ENCODE measurements around the gene GRID2. TPM values are rescaled to one million over a fixed set of nuclear protein-coding genes. Genes with fewer than 3 reads are reported as not detected.

GRID2 gene
- total RNA-seq, 1 donor from 2014 or later, result 1.3 TPM

DNA sequence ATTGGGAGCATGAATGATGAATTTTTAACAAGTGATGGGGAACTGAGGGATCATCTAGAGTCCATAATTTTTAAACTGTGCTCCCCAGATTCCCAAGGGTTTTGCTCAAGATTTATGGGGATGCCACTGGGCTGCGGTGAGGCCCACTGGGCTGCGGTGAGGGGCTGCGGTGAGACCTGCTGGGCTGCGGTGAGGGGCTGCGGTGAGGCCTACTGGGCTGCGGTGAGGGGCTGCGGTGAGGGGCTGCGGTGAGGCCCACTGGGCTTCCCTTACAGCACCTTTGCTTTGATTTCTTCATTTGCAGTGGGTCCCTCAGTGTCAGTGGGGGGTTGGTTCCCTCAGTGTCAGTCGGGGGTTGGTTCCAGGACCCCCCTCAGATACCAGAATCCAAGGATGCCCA, 1477.4 kb downstream of the GRID2 start:
- Mint-ChIP-seq H3K36me3 (ENCODE audit: low read depth) (no peaks in the 10 kb centered on the region), H3K27me3 (ENCODE audit: low read depth) (no peaks in the 10 kb centered on the region), H3K27ac (ENCODE audit: unreplicated experiment) (no peak overlapping the region), H3K4me3 (no peak overlapping the region), H3K4me1 (peaks cover 9% of the 10 kb centered on the region), H3K9me3 (peaks cover 2% of the 10 kb centered on the region)
- TF ChIP-seq, protein P1, sequence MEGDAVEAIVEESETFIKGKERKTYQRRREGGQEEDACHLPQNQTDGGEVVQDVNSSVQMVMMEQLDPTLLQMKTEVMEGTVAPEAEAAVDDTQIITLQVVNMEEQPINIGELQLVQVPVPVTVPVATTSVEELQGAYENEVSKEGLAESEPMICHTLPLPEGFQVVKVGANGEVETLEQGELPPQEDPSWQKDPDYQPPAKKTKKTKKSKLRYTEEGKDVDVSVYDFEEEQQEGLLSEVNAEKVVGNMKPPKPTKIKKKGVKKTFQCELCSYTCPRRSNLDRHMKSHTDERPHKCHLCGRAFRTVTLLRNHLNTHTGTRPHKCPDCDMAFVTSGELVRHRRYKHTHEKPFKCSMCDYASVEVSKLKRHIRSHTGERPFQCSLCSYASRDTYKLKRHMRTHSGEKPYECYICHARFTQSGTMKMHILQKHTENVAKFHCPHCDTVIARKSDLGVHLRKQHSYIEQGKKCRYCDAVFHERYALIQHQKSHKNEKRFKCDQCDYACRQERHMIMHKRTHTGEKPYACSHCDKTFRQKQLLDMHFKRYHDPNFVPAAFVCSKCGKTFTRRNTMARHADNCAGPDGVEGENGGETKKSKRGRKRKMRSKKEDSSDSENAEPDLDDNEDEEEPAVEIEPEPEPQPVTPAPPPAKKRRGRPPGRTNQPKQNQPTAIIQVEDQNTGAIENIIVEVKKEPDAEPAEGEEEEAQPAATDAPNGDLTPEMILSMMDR (conservative IDR thresholded peaks at IDR 0.05), result no peak
- DNase-seq (ENCODE audit: low read depth, low spot score), result no peak

DNA sequence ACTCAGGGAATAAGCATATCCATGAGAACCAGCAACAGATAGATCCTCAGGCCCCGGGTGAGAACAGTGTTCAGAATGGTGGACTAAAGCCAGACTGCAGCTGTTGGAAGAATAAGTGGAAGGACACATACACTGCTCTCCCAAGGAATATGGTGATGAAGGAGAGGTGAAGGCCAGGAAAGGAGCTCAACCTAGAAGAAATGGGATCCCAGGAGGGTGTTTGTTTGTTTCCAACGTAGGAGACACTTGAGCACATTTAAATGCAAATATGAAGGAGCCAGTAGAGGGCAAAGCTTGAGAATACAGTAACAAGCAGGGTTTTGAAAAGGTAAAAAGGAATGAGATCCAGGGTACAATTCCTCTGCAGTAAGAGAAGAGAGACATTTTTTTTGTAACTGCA, 1482.4 kb downstream of the GRID2 start:
- no peak for DNase-seq (ENCODE audit: low read depth, low spot score)
- no peaks in the 10 kb centered on the region for H3K36me3 Mint-ChIP-seq (ENCODE audit: low read depth)
- no peak overlapping the region for H3K27ac Mint-ChIP-seq (ENCODE audit: unreplicated experiment)
- no peaks in the 10 kb centered on the region for H3K9me3 Mint-ChIP-seq
- TF ChIP-seq, protein P1 (conservative IDR thresholded peaks at IDR 0.05), result no peak
- no peaks in the 10 kb centered on the region for H3K27me3 Mint-ChIP-seq (ENCODE audit: low read depth)
- H3K4me1 Mint-ChIP-seq, result no peaks in the 10 kb centered on the region
- no peak overlapping the region for H3K4me3 Mint-ChIP-seq

DNA sequence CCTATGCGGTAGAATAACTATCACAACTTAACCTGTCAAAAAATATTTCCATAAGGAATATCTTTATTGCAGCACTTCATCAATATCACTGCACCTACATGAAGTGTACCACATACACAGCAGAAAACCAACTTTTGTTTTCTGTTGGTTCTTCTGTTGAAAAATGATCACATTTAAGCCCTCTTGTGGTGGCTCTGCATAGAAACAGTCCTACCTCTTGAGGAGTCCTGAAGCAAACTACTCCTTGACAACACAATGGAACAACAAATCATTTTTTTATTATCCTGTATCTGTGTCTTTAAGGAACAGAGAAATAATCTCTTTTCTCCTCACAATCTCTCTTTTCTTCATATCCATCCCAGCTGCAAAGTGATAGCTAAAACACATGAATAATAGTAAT, 1484.9 kb downstream of the GRID2 start:
- Mint-ChIP-seq H3K9me3 (no peaks in the 10 kb centered on the region), H3K4me3 (no peak overlapping the region), H3K36me3 (ENCODE audit: low read depth) (no peaks in the 10 kb centered on the region), H3K4me1 (no peaks in the 10 kb centered on the region), H3K27ac (ENCODE audit: unreplicated experiment) (no peak overlapping the region), H3K27me3 (ENCODE audit: low read depth) (peaks cover 8% of the 10 kb centered on the region)
- TF ChIP-seq, protein P1 (conservative IDR thresholded peaks at IDR 0.05), result peak; percentile 68
- DNase-seq (ENCODE audit: low read depth, low spot score), result no peak

DNA sequence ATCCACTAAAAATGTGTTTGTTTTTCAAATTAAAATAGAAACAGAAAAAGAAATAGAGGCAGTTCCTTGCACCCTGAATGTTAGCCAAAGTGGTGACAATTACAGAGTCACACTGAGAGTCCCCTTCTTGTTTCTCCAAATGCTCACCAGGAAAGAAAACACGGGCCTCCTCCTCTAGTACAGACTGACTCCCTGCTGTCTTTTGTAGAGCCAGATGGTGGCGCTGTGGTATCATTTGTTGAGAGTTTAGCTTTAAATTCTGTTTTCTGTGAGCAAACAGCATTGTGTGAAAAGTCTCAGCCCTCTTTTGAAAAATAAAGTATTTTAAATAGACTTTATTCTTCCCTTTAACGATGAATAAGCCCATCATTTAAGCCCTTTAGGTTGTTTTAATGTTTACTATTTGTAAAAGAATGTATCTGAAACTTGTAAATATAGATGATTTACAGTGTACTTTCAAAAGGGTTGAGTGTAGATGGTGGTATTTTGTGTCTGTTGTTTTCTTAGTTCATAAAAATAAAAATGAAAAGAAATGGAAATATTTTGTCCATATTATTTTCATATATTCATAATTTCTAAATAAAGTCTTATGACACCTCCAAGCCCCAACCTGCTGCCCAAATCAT, 1487.9 kb downstream of the GRID2 start:
- peak; percentile 52 for DNase-seq (ENCODE audit: low read depth, low spot score)
- H3K4me1 Mint-ChIP-seq, result peaks cover 4% of the 10 kb centered on the region
- no peaks in the 10 kb centered on the region for H3K36me3 Mint-ChIP-seq (ENCODE audit: low read depth)
- no peak overlapping the region for H3K4me3 Mint-ChIP-seq
- no peaks in the 10 kb centered on the region for H3K9me3 Mint-ChIP-seq
- no peak overlapping the region for H3K27ac Mint-ChIP-seq (ENCODE audit: unreplicated experiment)
- H3K27me3 Mint-ChIP-seq (ENCODE audit: low read depth), result peaks cover 16% of the 10 kb centered on the region
- TF ChIP-seq, protein P1 (conservative IDR thresholded peaks at IDR 0.05), result peak; percentile 94

DNA sequence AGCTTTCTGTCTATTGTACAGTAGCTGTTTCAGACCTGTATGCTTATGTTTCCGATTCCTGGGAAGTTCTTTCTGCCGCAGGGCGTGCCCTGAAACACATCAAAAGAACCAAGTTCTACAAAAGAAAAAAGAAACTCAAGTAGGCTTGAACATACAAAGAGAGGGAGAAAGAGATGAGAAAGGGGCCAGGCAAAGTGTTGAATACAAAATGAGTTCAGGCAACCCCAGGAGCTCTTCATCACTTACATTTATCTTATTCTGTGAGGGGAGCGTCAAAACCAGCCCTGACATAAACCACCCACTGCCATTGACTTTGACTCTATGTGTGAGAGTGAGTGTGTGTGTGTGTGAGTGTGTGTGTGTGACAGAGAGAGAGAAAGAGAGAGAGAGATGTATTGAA, 1498.3 kb downstream of the GRID2 start:
- H3K27ac Mint-ChIP-seq (ENCODE audit: unreplicated experiment), result no peak overlapping the region
- no peak overlapping the region for H3K4me3 Mint-ChIP-seq

More for the DNA sequence above, 1498.3 kb downstream of the GRID2 start:
- H3K9me3 Mint-ChIP-seq, result peaks cover 2% of the 10 kb centered on the region
- TF ChIP-seq, protein P1 (conservative IDR thresholded peaks at IDR 0.05), result no peak
- DNase-seq (ENCODE audit: low read depth, low spot score), result no peak
- peaks cover 11% of the 10 kb centered on the region for H3K27me3 Mint-ChIP-seq (ENCODE audit: low read depth)
- H3K36me3 Mint-ChIP-seq (ENCODE audit: low read depth), result no peaks in the 10 kb centered on the region
- peaks cover 7% of the 10 kb centered on the region for H3K4me1 Mint-ChIP-seq

Measured in neural crest cell (in vitro differentiated cells).